ENCODE results near the gene MYL5. TPM values are rescaled to one million over a fixed set of nuclear protein-coding genes. Genes with fewer than 3 reads are reported as not detected.

The MYL5 gene
- total and polyA plus RNA-seq, 2 of the 13 experiments (the other 11 are each of a cell fraction or from before 2014, with no cell fraction given), result 6.5 to 16.0 TPM

- TF ChIP-seq CEBPG (CRISPR knock-in tag; IDR thresholded peaks at IDR 0.05) (no peak), ZNF484 (CRISPR knock-in tag; IDR thresholded peaks at IDR 0.05; ENCODE audit: borderline replicate concordance, low read depth) (no peak), ZNF747 (CRISPR knock-in tag; IDR thresholded peaks at IDR 0.05; ENCODE audit: borderline replicate concordance) (no peak), RAD51 (IDR thresholded peaks at IDR 0.05; ENCODE audit: borderline replicate concordance) (no peak), RFXAP (CRISPR knock-in tag; IDR thresholded peaks at IDR 0.05; ENCODE audit: borderline replicate concordance) (no peak), MAX (IDR thresholded peaks at IDR 0.05) (no peak), TERF1 (CRISPR knock-in tag; IDR thresholded peaks at IDR 0.05) (no peak), LCORL (IDR thresholded peaks at IDR 0.05) (no peak), LCORL (CRISPR knock-in tag; IDR thresholded peaks at IDR 0.05) (no peak), ZBTB33 (CRISPR knock-in tag; IDR thresholded peaks at IDR 0.05) (0 out of 2 replicates have a peak, but pooled peaks have one; percentile 8), MED8 (CRISPR knock-in tag; IDR thresholded peaks at IDR 0.05; ENCODE audit: insufficient replicate concordance) (no peak), NFE2L1 (CRISPR knock-in tag; IDR thresholded peaks at IDR 0.05; ENCODE audit: borderline replicate concordance) (no peak), IKZF4 (CRISPR knock-in tag; IDR thresholded peaks at IDR 0.05; ENCODE audit: borderline replicate concordance, low read depth, not compliant biosample characterization) (no peak), ZNF687 (CRISPR knock-in tag; IDR thresholded peaks at IDR 0.05) (peak; percentile 1; the same call in 1 of the 2 replicates), ZBTB38 (CRISPR knock-in tag; IDR thresholded peaks at IDR 0.05) (peak; percentile 75), BHLHE40 (IDR thresholded peaks at IDR 0.05; ENCODE audit: low read length) (0 out of 2 replicates have a peak, but pooled peaks have one; percentile 11), ZNF333 (CRISPR knock-in tag; IDR thresholded peaks at IDR 0.05; ENCODE audit: borderline replicate concordance) (no peak), ZNF615 (CRISPR knock-in tag; IDR thresholded peaks at IDR 0.05; ENCODE audit: borderline replicate concordance) (no peak), ZNF567 (CRISPR knock-in tag; IDR thresholded peaks at IDR 0.05; ENCODE audit: borderline replicate concordance) (no peak), HDAC1 (CRISPR knock-in tag; IDR thresholded peaks at IDR 0.05) (no peak), NAIF1 (CRISPR knock-in tag; IDR thresholded peaks at IDR 0.05; ENCODE audit: borderline replicate concordance) (no peak), GABPA (IDR thresholded peaks at IDR 0.05; ENCODE audit: low read depth, low read length) (no peak), GABPA (CRISPR knock-in tag; IDR thresholded peaks at IDR 0.05; ENCODE audit: low read depth) (no peak), HOXA9 (CRISPR knock-in tag; IDR thresholded peaks at IDR 0.05; ENCODE audit: borderline replicate concordance) (no peak)
Measured at GRCh38 chr4:680928-681645, 6.7 kb downstream of the MYL5 start (continued).
